Esophagus squamous epithelium (tissue), 4 donors: ENCODE data around the gene PLA2G2C.

Experiments
- CTCF ChIP-seq, 6 experiments: fragments of 450-650 bp in 4 of 6; fragments of 200-600 bp in 2 of 6; sonication (generic) in 2 of 6; IDR thresholded peaks; one replicate each; pipeline ENCODE4 v1.5.1; 2016 to 2019; ENCODE audit warnings: antibody characterized with exemption in 6 of 6, mild to moderate bottlenecking in 4 of 6, moderate library complexity in 4 of 6
- POLR2A ChIP-seq, 4 donors: fragments of 450-650 bp; IDR thresholded peaks; one replicate each; pipeline ENCODE4 v1.6.1; 2017; ENCODE audit warnings: antibody characterized with exemption in 4 of 4, mild to moderate bottlenecking in 4 of 4, moderate library complexity in 3 of 4

GRCh38 chr1:20120796-20121195, 65.5 kb downstream of the PLA2G2C start:
- TF ChIP-seq POLR2A (IDR thresholded peaks at IDR 0.05) (no peak), CTCF (IDR thresholded peaks at IDR 0.05) (no peak)
